ENCODE data around the gene GPLD1.

GRCh38 chr6:24469811-24470210, 19.6 kb downstream of the GPLD1 start:
- no peak for TF ChIP-seq CTCF (IDR thresholded peaks at IDR 0.05)
- TF ChIP-seq POLR2A (IDR thresholded peaks at IDR 0.05), result no peak
